ENCODE results near the gene NUP88.
"Not testable (repeated sequence)": the region's sequence is repeated elsewhere in the genome, so short reads cannot be mapped to it uniquely, and the experiment has no call there.

Gene NUP88

DNA sequence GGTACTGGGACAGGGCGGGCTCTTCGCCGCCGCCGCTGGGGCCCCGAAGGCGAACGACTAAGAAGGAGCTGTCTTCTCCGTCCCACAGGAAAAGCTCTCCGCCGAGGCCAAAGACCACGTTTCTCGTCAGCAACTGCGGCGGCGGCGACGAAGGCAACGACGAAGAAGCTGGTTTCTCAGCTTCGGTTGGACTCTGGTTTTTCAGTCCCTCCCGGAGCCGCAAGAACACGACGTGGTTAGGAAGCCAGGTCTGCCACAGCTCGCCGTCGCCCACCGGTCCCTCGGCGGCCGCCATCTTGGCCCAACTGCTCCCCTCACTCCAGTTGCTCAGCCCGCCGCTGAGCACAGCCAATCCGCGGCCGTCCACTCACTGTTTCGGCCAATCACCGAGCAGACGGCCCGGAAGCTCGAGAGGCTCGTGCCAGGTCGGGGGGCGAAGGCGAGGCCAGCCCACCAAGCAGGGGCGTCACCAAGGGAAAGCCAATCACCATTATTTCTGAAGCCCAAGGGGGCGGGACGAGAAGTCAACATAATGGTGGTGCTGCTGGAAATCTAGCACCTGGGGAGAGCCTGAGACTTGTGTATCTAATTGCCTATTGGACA lies at the start of gene NUP88:
Gene NUP88 (minus strand): TSS at position 307 of the 603 bp plus-strand sequence. CDS start 12 bp downstream, at position 295.
- DNase-seq (ENCODE audit: low read depth in 2 of 2), result peak; percentile 89 to 91

DNA sequence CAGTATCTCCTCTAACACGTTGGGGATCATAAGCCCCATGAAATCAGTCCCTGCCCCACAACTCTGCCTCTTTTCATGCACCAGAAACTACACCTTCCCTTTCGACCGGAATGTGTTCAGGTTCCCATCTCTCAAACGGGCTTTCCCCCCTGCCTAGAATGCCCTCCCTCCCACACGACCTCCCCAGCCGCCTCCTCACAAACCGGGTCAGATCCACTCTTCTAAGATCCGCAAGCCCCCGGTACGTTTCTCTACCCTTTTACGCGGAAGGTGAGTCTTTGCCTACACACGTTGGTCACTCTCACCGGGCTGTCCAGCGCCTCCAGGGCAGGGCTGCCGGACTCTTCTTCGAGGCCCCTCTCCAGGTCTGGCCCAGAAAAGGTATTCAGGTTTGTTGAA lies 48.6 kb upstream of the NUP88 start:
- DNase-seq (ENCODE audit: low read depth in 2 of 2), result peak; percentile 14 to 21

DNA sequence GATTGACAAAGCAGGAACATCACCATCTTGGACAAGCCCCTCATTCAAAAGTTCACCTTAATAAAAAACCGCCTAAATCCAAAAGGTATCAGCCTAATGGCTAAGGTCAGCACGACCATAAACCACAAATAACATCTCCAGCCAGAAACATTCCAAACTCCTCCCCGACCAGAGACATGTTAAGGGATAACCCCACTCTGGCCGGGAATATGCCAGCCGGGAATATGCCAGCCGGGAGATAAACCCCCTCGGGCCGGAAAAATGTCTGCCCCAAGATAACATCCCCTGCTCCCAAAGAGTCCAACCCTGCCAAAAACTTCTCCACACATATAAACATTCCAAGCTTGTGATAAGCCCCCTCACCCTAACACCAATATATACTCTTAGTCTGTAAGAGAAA lies 48.0 kb upstream of the NUP88 start:
- no peak for DNase-seq (ENCODE audit: low read depth in 2 of 2)

DNA sequence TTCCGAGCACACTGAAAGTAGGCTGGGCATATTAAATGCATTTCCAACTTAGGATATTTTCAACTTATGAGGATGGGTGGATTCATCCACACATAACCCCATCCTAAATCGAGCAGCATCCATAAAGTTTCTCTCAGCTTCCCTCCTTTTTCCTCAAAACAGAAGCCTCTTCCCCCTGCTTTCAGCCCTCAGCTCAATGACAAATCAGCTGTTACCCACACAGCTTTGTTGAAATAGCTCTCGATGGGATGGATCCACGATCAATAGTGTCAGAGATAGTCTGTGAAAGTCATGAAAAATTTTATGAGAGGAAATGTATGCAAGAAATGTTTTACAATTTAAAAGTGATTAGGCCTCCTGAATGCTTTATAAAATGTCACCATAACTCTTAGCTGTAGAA lies 46.8 kb upstream of the NUP88 start:
- DNase-seq (ENCODE audit: low read depth in 2 of 2), result no peak

DNA sequence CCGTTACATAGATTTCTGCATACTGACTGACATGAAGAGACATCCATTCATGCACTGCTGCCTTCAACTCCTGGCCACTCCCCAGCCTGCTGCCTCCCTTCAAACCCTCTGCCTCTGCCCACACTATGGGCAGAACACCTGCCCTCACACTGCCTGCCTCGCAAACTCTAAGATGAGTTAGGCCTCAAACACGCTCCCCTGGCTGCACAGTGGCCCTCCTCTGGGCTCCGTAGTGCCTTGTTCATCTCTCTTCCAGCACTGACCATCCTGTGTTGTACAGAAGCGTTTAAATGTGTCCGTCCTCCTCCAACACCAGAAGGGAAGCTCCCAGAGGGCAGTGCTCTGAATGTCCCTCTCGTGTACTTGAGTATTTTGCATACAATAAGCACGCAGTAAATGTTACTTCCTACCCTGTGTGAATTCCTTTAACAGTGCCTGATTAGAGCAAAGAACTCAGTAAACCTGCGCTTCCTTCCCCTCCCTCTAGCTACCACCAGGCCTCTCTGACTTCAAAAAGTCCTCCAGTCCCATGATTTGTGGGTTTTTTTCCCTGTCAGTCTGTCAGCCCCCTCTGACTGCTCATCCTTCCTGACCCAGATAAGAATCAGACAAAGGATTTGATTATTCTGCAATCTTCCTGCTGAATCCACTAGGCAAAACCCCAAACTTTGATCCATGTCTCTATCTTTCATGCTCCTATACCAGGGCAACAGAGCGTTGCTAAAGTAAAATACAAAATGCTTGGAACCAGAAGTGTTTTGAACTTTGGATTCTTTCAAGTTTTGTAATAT lies 45.5 kb upstream of the NUP88 start:
- no peak for DNase-seq (ENCODE audit: low read depth in 2 of 2)

DNA sequence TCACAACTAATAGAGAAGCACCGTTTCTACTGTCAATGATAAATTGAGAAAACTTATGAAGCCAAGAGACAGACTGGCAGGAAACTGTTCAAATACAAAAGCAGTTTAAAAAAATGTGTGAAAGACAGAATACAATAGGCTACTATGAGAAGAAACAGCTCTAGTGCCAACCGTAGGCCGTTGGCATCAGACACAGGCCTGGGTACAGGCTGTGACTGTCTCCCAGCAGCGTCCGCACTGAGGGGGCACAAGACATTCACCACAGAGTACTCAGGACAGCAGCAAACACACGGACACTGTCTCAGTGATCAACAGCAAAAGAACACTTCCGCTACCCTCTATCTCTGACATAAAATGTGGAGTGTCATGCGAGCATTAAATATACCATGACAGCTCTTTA lies 27.3 kb upstream of the NUP88 start:
- no peak for DNase-seq (ENCODE audit: low read depth in 2 of 2)

DNA sequence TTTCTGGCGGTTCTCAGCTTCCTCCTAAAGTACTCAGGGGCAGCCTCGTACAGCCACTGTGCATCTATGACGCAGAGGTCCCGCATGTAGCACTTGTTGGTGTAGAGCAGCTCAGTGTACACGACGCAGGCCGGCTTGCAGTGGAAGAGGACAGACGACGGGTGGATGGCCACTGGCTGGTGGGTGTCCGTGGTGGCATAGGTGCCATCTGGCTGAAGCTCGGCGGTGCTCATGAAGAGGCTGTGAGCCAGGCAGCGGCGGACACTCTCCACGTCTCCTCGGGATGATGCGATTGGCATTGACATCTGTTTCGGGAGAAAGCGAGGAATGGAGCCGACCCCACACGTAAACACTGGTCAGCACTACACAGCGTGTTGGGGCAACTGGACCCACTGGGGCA lies 24.7 kb upstream of the NUP88 start:
- no peak for DNase-seq (ENCODE audit: low read depth in 2 of 2)

DNA sequence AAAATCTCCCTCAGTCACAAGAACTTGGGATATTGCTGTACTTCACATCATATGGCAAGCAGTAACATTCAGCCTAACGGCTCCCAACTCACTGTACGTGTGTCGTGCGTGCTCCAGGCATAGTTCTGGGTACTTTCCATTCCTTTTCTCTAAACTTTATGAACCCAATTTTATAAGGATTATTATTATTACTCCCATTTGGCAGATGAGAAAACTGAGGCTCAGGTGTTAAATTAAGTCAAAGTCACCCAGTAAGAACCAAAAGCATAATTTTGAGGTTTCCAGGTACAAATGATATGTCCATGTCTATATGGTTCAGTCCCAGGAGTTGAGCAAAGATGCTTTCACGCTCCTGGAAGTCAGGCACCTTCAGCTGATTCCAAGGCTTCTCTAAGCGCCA lies 24.3 kb upstream of the NUP88 start:
- no peak for DNase-seq (ENCODE audit: low read depth in 2 of 2)

DNA sequence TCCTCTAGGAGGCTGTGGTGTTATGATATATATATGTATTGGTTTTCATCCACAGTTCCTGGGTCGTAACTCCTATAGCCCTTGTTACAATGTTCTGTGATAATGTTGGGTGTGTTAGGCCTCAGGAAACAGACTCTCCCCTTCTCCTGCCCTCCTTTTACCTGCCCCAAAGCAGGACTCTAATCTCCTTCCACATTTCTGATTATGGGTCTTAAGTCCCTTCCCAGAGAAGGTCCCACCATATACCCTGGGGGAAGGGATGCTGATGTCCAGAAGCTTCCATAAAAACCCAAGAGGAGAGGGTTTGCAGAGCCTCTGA lies 19.9 kb upstream of the NUP88 start:
- no peak for DNase-seq (ENCODE audit: low read depth in 2 of 2)

DNA sequence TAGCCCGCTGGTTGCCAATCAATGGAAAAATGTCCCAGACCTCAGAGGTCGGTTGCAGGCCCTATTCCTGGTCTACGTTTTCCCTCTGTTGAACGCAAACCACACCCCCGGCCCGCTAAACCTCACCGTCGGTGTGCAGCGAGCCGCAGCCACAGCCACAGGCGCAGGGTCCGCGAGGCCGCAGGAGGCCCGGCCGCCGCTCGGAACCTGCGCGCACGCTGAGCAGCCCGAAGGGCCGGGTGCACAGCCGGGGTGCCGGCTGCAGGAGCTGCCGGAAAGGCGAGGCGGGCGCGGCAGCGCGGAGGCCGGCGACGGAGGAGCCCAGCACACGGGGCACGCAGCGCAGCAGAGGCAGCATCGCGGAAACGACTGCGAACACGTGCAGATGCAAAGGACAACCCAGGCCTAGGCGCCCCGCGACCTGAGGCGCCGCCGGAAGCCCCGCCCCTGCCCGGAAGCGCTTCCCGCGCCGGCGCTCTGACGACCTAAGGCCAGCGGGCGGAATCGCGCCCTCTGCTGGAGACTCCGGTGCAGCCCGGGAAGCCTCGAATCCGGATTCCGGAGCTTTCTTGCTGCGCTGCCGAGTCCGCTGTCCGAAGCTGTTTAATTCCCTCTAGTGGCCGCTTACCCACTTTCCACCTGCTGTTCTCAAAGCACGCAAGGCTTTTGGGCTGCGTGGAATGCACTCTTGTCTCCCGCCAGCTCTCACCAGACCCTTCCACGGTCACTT lies 19.4 kb upstream of the NUP88 start, which contains the start of gene C1QBP:
Gene C1QBP (minus strand): TSS at position 440 of the 730 bp plus-strand sequence. CDS start 82 bp downstream, at position 358.
- peak; percentile 91 for DNase-seq (ENCODE audit: low read depth in 2 of 2)

DNA sequence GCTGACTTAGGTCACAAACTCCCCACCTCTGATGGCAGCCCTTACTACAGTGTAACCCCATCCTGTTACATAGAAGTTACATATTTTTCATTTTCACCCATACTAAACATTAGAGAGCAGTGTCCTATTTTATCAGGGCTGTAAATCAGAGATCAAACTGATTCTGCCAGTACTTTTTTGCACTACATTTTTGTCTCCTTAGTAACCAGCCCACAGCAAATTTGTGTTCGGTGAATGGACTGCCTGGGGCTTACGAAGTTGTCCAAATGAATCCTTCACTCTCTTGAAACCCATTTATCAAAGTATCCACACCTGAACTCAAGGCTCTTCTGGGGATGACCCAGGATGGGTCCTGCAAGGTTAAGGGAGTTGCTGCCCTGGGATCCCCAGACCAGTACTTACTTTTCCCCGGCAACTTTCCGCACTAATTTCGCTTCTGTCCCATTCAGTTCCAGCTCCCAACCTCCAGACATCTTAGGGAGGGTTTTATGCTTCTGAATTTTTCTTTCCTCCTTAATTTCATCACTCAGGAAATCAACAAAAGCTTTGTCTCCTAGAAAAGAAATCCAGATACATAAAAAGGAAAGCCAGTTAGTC lies 18.4 kb upstream of the NUP88 start:
- DNase-seq (ENCODE audit: low read depth in 2 of 2), result no peak

DNA sequence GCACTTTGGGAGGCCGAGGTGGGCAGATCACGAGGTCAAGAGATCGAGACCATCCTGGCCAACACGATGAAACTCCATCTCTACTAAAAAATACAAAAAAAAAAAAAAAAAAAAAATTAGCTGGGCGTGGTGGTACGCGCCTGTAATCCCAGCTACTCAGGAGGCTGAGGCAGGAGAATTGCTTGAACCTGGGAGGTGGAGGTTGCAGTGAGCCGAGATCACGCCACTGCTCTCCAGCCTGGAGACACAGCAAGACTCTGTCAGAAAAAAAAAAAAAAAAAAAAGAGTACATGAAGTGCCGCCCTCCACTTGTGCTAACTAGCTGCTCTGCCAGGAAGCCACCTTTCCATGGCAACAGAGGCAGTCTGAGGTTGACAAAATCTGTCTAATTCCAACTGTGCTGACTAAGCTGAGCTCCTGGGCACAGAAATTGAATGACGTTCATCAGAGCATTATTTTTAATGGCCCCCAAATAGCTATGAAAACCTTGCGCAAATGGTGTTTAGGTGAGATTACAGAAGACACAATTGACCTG lies 16.4 kb upstream of the NUP88 start:
- not testable (repeated sequence) for DNase-seq (ENCODE audit: low read depth in 2 of 2)

DNA sequence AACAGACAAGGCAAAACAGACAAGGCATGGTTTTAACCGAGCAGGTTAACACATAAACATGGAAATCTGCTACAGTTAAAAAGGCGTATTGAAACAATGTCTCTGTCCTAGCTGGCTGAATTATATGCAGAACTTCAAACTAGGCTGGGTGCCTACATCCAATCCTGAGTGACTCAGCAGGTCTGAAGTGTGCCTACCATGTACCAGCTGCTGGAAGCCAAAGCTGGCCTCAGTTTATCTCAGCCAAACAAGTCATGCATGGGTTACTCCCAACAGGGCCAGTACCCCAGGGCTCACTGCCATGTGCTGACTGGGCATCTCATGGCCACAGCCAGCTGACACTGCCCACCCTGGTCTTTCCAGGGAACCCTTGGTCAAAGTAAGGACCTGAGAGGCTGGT lies 15.5 kb upstream of the NUP88 start:
- no peak for DNase-seq (ENCODE audit: low read depth in 2 of 2)

DNA sequence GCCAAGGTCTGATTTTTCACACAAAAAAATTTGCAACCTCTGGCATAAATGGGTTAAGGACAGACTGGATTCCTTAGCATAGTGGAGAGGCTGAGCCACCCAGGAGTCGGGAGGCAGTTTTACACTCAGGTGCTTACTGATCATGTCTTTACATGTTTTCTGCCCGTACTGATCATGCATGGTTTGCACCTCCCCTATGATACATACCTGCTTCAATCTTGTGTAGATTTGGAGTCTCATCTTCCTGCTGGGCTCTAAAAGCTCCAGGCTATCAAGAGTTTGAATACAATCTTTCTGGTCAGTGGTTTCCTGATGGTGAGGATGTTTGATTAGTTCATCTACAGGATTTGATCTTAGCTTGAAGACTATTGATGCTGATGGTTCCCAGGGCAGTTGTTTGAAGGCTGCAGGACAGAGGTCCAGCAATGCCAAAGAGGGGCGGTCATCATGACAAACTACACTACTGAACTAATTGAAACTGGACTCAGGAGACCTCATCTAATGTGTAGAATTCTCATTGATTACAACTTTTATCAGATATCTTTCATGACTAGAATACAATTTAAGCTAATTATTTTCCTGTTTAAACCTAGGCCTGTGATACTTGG lies 12.6 kb upstream of the NUP88 start:
- no peak for DNase-seq (ENCODE audit: low read depth in 2 of 2)

DNA sequence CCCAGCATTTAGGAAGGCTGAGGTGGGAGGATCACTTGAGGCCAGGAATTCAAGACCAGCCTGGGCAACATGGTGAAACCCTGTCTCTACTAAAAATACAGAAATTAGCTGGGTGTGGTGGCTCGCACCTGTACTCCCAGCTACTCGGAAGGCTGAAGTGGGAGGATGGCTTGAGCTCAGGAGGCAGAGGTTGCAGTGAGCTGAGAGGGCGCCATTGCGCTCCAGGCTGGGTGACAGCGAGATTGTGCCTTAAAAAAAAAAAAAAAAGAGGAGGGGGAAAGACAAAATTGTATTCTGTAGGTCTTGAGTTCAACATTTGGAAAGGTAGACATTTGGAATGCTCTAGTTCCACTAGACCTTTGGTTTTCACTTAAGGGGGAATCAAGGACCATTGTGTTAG lies 11.8 kb upstream of the NUP88 start:
- not testable (repeated sequence) for DNase-seq (ENCODE audit: low read depth in 2 of 2)

DNA sequence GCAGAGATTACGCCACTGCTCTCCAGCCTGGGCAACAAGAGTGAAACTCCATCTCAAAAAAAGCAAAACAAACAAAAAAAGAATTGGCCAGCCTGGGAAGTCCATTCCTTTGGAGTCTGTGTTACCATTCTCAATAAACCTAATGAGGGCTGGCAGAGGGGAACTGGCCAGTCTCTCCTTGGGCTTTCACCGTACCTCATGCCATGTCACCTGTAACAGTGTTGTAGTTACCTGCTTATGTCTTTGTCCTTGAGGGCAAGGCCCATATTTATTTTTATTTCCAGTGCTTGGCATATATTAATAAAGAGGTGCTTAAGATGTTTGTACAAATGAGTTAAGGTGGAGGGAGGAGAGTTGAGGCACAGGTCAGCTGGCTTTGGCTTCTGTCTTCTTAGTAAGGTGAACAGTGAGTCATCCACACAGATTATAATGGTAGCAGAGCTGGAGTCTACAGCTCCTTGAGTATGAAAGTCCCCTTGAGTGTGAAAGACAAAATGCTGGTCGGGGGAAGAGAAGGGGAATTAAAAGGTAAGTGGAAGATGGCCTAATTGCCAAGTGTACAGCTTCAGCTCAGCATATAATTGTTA lies 11.0 kb upstream of the NUP88 start:
- no peak for DNase-seq (ENCODE audit: low read depth in 2 of 2)

DNA sequence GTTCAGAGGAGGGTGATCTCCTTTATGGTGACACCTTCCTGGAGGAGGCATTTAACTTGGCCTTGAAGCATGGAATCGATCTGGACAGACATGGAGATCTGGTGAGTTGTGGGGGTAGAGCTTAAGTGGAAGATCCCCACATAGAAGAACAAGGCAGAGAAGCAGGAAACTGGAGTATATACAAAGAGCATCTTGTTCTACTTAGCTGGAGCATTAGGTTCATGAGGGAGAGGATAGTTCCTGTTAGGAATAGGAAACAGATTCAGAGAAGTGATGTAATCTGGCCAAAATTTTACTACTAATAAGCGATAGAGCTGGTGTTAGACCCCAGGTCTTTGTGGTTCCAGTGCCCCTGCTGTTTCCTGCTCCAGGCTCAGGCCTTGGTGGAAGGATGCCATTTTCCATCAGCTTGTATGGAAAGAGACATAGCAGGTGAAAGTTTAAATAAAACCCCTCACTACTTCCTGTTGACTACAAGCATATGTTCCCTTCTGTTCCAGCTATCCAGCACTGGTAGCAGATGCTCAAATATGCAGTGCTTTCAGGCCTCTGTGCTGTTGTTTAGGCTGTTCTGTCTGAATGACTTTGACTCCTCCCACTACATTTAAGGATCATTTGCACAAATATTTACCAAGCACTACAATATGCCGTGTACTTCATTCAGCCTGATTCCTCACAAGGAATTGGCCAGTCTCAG lies 9.9 kb upstream of the NUP88 start:
- no peak for DNase-seq (ENCODE audit: low read depth in 2 of 2)

DNA sequence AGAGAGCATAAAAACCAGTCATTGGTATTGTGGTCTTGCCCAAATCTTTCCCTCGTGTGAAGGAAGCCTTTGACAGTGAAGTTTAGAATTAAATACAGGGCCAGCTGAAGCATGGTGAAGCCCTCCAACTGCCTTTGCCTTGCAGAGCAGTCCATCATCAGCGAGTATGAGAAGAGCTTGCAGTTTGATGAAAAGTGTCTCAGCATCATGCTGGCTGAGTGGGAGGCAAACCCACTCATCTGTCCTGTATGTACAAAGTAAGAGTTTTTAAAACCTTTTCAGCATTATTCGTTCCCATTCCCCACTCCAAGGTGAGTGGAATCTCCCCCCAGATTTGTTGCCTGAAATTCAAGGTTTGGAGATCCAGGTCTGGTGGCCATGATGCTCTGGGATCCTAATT lies 6.4 kb upstream of the NUP88 start:
- no peak for DNase-seq (ENCODE audit: low read depth in 2 of 2)

DNA sequence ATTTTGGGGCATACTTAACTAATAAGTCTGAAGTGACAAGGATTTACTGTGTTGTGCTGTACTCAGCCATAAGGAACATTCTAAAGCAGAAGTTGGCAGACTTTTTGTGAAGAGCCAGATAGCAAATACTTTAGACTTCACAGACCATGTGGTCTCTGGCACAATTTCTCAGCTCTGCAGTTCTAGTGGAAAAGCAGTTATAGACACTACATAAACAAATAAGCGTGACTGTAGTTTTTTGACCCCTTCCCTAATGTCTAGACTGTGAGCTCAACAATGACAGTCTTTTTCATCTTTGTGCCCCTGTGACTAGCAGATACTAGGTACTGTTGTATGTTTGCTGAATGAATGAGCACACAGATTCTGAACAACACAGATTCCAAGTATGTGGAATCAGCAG lies 5.4 kb upstream of the NUP88 start:
- DNase-seq (ENCODE audit: low read depth in 2 of 2), result no peak

DNA sequence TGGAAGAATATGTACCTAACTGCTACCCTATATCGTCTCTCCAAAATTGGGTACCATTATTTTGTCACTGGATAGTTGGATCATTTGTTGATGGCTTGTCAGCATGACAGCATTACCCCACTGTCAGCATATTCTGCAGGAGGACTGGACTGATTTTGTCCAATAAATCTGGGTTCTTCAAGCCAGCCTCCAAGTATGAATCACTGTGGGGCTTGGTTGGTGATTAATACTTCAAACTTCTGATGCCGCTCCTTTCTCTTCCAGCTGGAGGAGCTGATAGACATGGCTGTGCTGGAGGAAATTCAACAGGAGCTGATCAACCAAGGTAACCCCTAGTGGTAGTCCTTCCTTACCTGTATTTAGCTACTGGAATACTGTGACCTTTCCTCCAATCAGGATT lies 3.0 kb upstream of the NUP88 start:
- DNase-seq (ENCODE audit: low read depth in 2 of 2), result no peak
